ENCODE measurements around the gene FAXC. TPM values are rescaled to one million over a fixed set of nuclear protein-coding genes. Genes with fewer than 3 reads are reported as not detected.

The FAXC gene
- total RNA-seq, 1 donor from 2014 or later, result 2.2 TPM

- no peaks in the 10 kb centered on the region for H3K36me3 Mint-ChIP-seq (ENCODE audit: low read depth, unreplicated experiment)
- TF ChIP-seq CTCF (IDR thresholded peaks at IDR 0.05; ENCODE audit: unreplicated experiment), result no peak
- no peak overlapping the region for H3K4me3 Mint-ChIP-seq (ENCODE audit: unreplicated experiment)
- peaks cover 2% of the 10 kb centered on the region for H3K27me3 Mint-ChIP-seq (ENCODE audit: unreplicated experiment)
- no peak overlapping the region for H3K27ac Mint-ChIP-seq (ENCODE audit: unreplicated experiment)
- no peaks in the 10 kb centered on the region for H3K9me3 Mint-ChIP-seq (ENCODE audit: unreplicated experiment)
- DNase-seq (ENCODE audit: low spot score), result no peak
- H3K4me1 Mint-ChIP-seq (ENCODE audit: unreplicated experiment), result no peaks in the 10 kb centered on the region
Measured at GRCh38 chr6:99364026-99364425, 14.6 kb upstream of the FAXC start.

GRCh38 chr6:99362678-99363268 lies 13.3 kb upstream of the FAXC start:
- no peaks in the 10 kb centered on the region for H3K4me1 Mint-ChIP-seq (ENCODE audit: unreplicated experiment)
- peaks cover 2% of the 10 kb centered on the region for H3K27me3 Mint-ChIP-seq (ENCODE audit: unreplicated experiment)
- DNase-seq (ENCODE audit: low spot score), result no peak
- H3K9me3 Mint-ChIP-seq (ENCODE audit: unreplicated experiment), result no peaks in the 10 kb centered on the region
- H3K4me3 Mint-ChIP-seq (ENCODE audit: unreplicated experiment), result no peak overlapping the region
- no peak for TF ChIP-seq CTCF (IDR thresholded peaks at IDR 0.05; ENCODE audit: unreplicated experiment)
- no peaks in the 10 kb centered on the region for H3K36me3 Mint-ChIP-seq (ENCODE audit: low read depth, unreplicated experiment)
- H3K27ac Mint-ChIP-seq (ENCODE audit: unreplicated experiment), result no peak overlapping the region

- no peak for DNase-seq (ENCODE audit: low spot score)
- no peak for TF ChIP-seq CTCF (IDR thresholded peaks at IDR 0.05; ENCODE audit: unreplicated experiment)
- Mint-ChIP-seq H3K4me1 (ENCODE audit: unreplicated experiment) (no peaks in the 10 kb centered on the region), H3K9me3 (ENCODE audit: unreplicated experiment) (no peaks in the 10 kb centered on the region), H3K4me3 (ENCODE audit: unreplicated experiment) (no peak overlapping the region), H3K27me3 (ENCODE audit: unreplicated experiment) (peaks cover 2% of the 10 kb centered on the region), H3K36me3 (ENCODE audit: low read depth, unreplicated experiment) (no peaks in the 10 kb centered on the region), H3K27ac (ENCODE audit: unreplicated experiment) (no peak overlapping the region)
Measured at GRCh38 chr6:99359800-99360199, 10.3 kb upstream of the FAXC start.

- no peaks in the 10 kb centered on the region for H3K9me3 Mint-ChIP-seq (ENCODE audit: unreplicated experiment)
- no peaks in the 10 kb centered on the region for H3K36me3 Mint-ChIP-seq (ENCODE audit: low read depth, unreplicated experiment)
- H3K27me3 Mint-ChIP-seq (ENCODE audit: unreplicated experiment), result peaks cover 4% of the 10 kb centered on the region
- no peaks in the 10 kb centered on the region for H3K4me1 Mint-ChIP-seq (ENCODE audit: unreplicated experiment)
- no peak overlapping the region for H3K4me3 Mint-ChIP-seq (ENCODE audit: unreplicated experiment)
- no peak for DNase-seq (ENCODE audit: low spot score)
- H3K27ac Mint-ChIP-seq (ENCODE audit: unreplicated experiment), result no peak overlapping the region
- no peak for TF ChIP-seq CTCF (IDR thresholded peaks at IDR 0.05; ENCODE audit: unreplicated experiment)
Measured at GRCh38 chr6:99356641-99357040, 7.2 kb upstream of the FAXC start.

- TF ChIP-seq CTCF (IDR thresholded peaks at IDR 0.05; ENCODE audit: unreplicated experiment), result no peak
- DNase-seq (ENCODE audit: low spot score), result no peak
- H3K9me3 Mint-ChIP-seq (ENCODE audit: unreplicated experiment), result no peaks in the 10 kb centered on the region
- no peaks in the 10 kb centered on the region for H3K4me1 Mint-ChIP-seq (ENCODE audit: unreplicated experiment)
- H3K36me3 Mint-ChIP-seq (ENCODE audit: low read depth, unreplicated experiment), result no peaks in the 10 kb centered on the region
- H3K27ac Mint-ChIP-seq (ENCODE audit: unreplicated experiment), result no peak overlapping the region
- H3K27me3 Mint-ChIP-seq (ENCODE audit: unreplicated experiment), result peaks cover 10% of the 10 kb centered on the region
- H3K4me3 Mint-ChIP-seq (ENCODE audit: unreplicated experiment), result no peak overlapping the region
Measured at GRCh38 chr6:99354983-99355382, 5.5 kb upstream of the FAXC start.
